H9 (cell line): Measurements from ENCODE around the gene BRD9. TPM values are rescaled to one million over a fixed set of nuclear protein-coding genes. Genes with fewer than 3 reads are reported as not detected.

Source experiments
- DNase-seq: peaks from one replicate; pipeline ENCODE4 v3.0.0-alpha.2; 2017
- H2AFZ ChIP-seq: one replicate; pipeline ENCODE4 v1.6.1; 2013; ENCODE audit warnings: mild to moderate bottlenecking, low read length, control low read depth, moderate library complexity
- H2AK5ac ChIP-seq: 2 replicates; pipeline ENCODE4 v1.6.1; 2013; ENCODE audit warnings: low read length, control low read depth, mixed read lengths; ENCODE audit not compliant: insufficient read length
- H2BK120ac ChIP-seq: one replicate; pipeline ENCODE4 v1.6.1; 2013; ENCODE audit warnings: low read depth, mild to moderate bottlenecking, low read length, control low read depth, inconsistent platforms; ENCODE audit not compliant: poor library complexity, severe bottlenecking
- H2BK12ac ChIP-seq: 2 replicates; pipeline ENCODE4 v1.6.1; 2013; ENCODE audit warnings: low read length, control low read depth, mixed read lengths, low read depth; ENCODE audit not compliant: insufficient read length
- H2BK15ac ChIP-seq: 2 replicates; pipeline ENCODE4 v1.6.1; 2013; ENCODE audit warnings: low read depth, low read length, control low read depth
- H2BK20ac ChIP-seq: one replicate; pipeline ENCODE4 v1.6.1; 2013; ENCODE audit warnings: low read depth, mild to moderate bottlenecking, low read length, control low read depth, inconsistent platforms; ENCODE audit not compliant: poor library complexity, severe bottlenecking
- H2BK5ac ChIP-seq: 2 replicates; pipeline ENCODE4 v1.6.1; 2013; ENCODE audit warnings: low read length, control low read depth, mixed read lengths; ENCODE audit not compliant: insufficient read length
- H3K14ac ChIP-seq: 2 replicates; pipeline ENCODE4 v1.6.1; 2013; ENCODE audit warnings: low read length, control low read depth; ENCODE audit not compliant: insufficient read depth
- H3K18ac ChIP-seq: 2 replicates; pipeline ENCODE4 v1.6.1; 2013; ENCODE audit warnings: low read depth, mild to moderate bottlenecking, mixed read lengths, low read length, control low read depth; ENCODE audit not compliant: insufficient read length
- H3K23ac ChIP-seq: 2 replicates; pipeline ENCODE4 v1.6.1; 2013; ENCODE audit warnings: low read length, control low read depth, mixed read lengths, low read depth; ENCODE audit not compliant: insufficient read length
- H3K23me2 ChIP-seq: 2 replicates; pipeline ENCODE4 v1.6.1; 2013; ENCODE audit warnings: low read depth, mild to moderate bottlenecking, mixed read lengths, low read length, control low read depth; ENCODE audit not compliant: insufficient read length, poor library complexity, severe bottlenecking
- H3K27ac ChIP-seq: 2 replicates; pipeline ENCODE4 v1.5.1; 2013; ENCODE audit warnings: low read length, control low read depth, mixed read lengths, low read depth; ENCODE audit not compliant: insufficient read length
- H3K27me3 ChIP-seq: 2 replicates; pipeline ENCODE4 v1.6.1; 2013; ENCODE audit warnings: low read length, control low read depth, inconsistent platforms; ENCODE audit not compliant: insufficient read depth
- H3K4ac ChIP-seq: 2 replicates; pipeline ENCODE4 v1.6.1; 2013; ENCODE audit warnings: low read depth, mild to moderate bottlenecking, control low read depth, inconsistent platforms, low read length, moderate library complexity
- H3K4me1 ChIP-seq: 2 replicates; pipeline ENCODE4 v1.6.1; 2013; ENCODE audit warnings: low read length, control low read depth, inconsistent platforms; ENCODE audit not compliant: insufficient read depth
- H3K4me2 ChIP-seq: 2 replicates; pipeline ENCODE4 v1.6.1; 2013; ENCODE audit warnings: low read length, control low read depth, mixed read lengths; ENCODE audit not compliant: insufficient read length, insufficient read depth
- H3K56ac ChIP-seq: 2 replicates; pipeline ENCODE4 v1.6.1; 2013; ENCODE audit warnings: low read depth, mild to moderate bottlenecking, mixed read lengths, low read length, control low read depth; ENCODE audit not compliant: insufficient read length
- H3K79me1 ChIP-seq: 2 replicates; pipeline ENCODE4 v1.6.1; 2013; ENCODE audit warnings: low read depth, mild to moderate bottlenecking, moderate library complexity, low read length, control low read depth, inconsistent platforms; ENCODE audit not compliant: insufficient read depth, poor library complexity, severe bottlenecking
- H3K79me2 ChIP-seq: 2 replicates; pipeline ENCODE4 v1.6.1; 2013; ENCODE audit warnings: low read length, control low read depth, inconsistent platforms; ENCODE audit not compliant: insufficient read depth
- H3K9ac ChIP-seq: 2 replicates; pipeline ENCODE4 v1.6.1; 2013; ENCODE audit warnings: low read length, control low read depth, mixed read lengths; ENCODE audit not compliant: insufficient read length; ENCODE audit errors: extremely low read depth
- H3K9me3 ChIP-seq: one replicate; pipeline ENCODE4 v1.6.1; 2013; ENCODE audit warnings: low read depth, low read length, inconsistent platforms; ENCODE audit not compliant: control insufficient read depth
- H3T11ph ChIP-seq: one replicate; pipeline ENCODE4 v1.6.1; 2013; ENCODE audit warnings: mild to moderate bottlenecking, low read length, control low read depth, inconsistent platforms
- H4K20me1 ChIP-seq: one replicate; pipeline ENCODE4 v1.6.1; 2013; ENCODE audit not compliant: control insufficient read depth, insufficient read length, insufficient read depth
- H4K5ac ChIP-seq: 2 replicates; pipeline ENCODE4 v1.6.1; 2013; ENCODE audit warnings: low read depth, mild to moderate bottlenecking, mixed read lengths, low read length, control low read depth; ENCODE audit not compliant: insufficient read length
- H4K8ac ChIP-seq: replicated peaks from 2 replicates; pipeline ENCODE4 v1.6.1; 2013; ENCODE audit warnings: low read length, control low read depth, mixed read lengths, low read depth; ENCODE audit not compliant: insufficient read length
- H4K91ac ChIP-seq: 2 replicates; pipeline ENCODE4 v1.6.1; 2013; ENCODE audit warnings: low read depth, mild to moderate bottlenecking, moderate library complexity, mixed read lengths, low read length, control low read depth; ENCODE audit not compliant: insufficient read length
- H3K27ac Mint-ChIP-seq, 3 experiments: 2 replicates in 2 of 3; 3 replicates in 1 of 3; pipeline ENCODE4 v1.8.0; 2020 to 2021; ENCODE audit warnings: mixed read lengths in 3 of 3, mild to moderate bottlenecking in 1 of 3, moderate library complexity in 1 of 3
- H3K27me3 Mint-ChIP-seq: 2 replicates; pipeline ENCODE4 v1.8.0; 2021; ENCODE audit warnings: low read depth, mild to moderate bottlenecking, moderate library complexity, mixed read lengths
- H3K36me3 Mint-ChIP-seq, 3 experiments: 2 replicates in 2 of 3; 3 replicates in 1 of 3; pipeline ENCODE4 v1.8.0; 2020 to 2021; ENCODE audit warnings: low read depth in 3 of 3, mixed read lengths in 3 of 3; ENCODE audit not compliant: insufficient read depth in 1 of 3
- H3K4me1 Mint-ChIP-seq, 2 experiments: 2 replicates each; pipeline ENCODE4 v1.8.0; 2020; ENCODE audit warnings: mixed read lengths in 2 of 2
- H3K4me3 Mint-ChIP-seq, 2 experiments: 2 replicates in 1 of 2; 3 replicates in 1 of 2; pipeline ENCODE4 v1.8.0; 2020 to 2021; ENCODE audit warnings: mild to moderate bottlenecking in 2 of 2, mixed read lengths in 2 of 2, moderate library complexity in 1 of 2
- H3K9me3 Mint-ChIP-seq, 2 experiments: 2 replicates in 1 of 2; 3 replicates in 1 of 2; pipeline ENCODE4 v1.8.0; 2020; ENCODE audit warnings: mild to moderate bottlenecking in 2 of 2, mixed read lengths in 2 of 2, moderate library complexity in 1 of 2
- WGBS: extraction: QIAGEN DNeasy Blood & Tissue Kit; methylation state at CpG from one replicate; pipeline ENCODE4 v1.1.7; 2013; ENCODE audit warnings: missing lambda C conversion rate, low lambda C conversion rate, mixed read lengths; ENCODE audit not compliant: insufficient read length; ENCODE audit errors: extremely low coverage; 5-methylcytosine and 5-hydroxymethylcytosine counted together
- total RNA-seq: library from RNA; stranded (reverse); gene quantifications from 2 replicates; pipeline ENCODE4 v1.2.1, GENCODE V29; 2021
- TF ChIP-seq, protein P1 (sequence below): fragments of 200-600 bp; sonication (generic); conservative IDR thresholded peaks from 3 replicates; pipeline ENCODE4 v1.8.0; 2021; ENCODE audit warnings: antibody characterized with exemption, mild to moderate bottlenecking

Gene BRD9
- total RNA-seq, 1 experiment from 2014 or later, result 70.5 TPM

DNA sequence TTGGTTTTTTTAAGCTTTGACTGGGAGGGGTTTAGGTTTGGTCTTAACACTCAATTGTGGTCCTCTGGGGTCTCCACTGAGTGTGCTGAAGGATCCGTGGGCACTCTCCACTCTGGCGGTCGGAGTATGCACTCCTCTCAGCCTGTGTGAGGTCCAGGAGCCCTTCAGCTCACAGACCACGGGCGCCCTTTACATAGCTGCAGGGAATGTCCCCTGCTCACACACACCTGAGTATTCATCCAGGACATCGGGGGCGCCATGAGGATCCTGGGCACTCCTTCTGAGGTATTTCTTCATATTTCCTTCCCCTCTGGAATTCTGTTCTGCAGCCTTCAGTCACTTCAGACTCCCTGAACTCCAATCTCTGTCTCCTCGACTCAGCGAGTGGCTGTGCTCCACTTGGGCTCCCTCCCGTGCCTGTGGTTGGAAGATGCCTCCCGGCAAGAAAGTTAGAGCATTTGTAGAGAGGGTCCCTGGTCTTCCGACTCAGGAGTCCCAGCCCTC, 12.6 kb upstream of the BRD9 start:
- H3K27me3 Mint-ChIP-seq, result no peaks in the 10 kb centered on the region
- Histone ChIP-seq H3K9me3 (no peaks in the 10 kb centered on the region), H2BK20ac (no peak overlapping the region), H3K79me2 (no peaks in the 10 kb centered on the region), H2BK12ac (no peak overlapping the region), H3T11ph (no peak overlapping the region), H3K4me2 (no peak overlapping the region), H3K4me1 (no peaks in the 10 kb centered on the region), H2BK15ac (no peak overlapping the region), H4K20me1 (no peaks in the 10 kb centered on the region), H3K4ac (no peak overlapping the region), H3K79me1 (no peaks in the 10 kb centered on the region), H2BK120ac (no peak overlapping the region), H2BK5ac (no peak overlapping the region), H2AFZ (no peak overlapping the region), H3K23ac (no peak overlapping the region), H4K5ac (no peak overlapping the region), H3K14ac (no peak overlapping the region), H3K27ac (no peak overlapping the region), H2AK5ac (no peak overlapping the region), H3K56ac (no peak overlapping the region), H3K9ac (no peak overlapping the region), H3K18ac (no peak overlapping the region), H4K91ac (no peak overlapping the region), H4K8ac (no peak overlapping the region), H3K27me3 (no peaks in the 10 kb centered on the region), H3K23me2 (no peaks in the 10 kb centered on the region)
- TF ChIP-seq, protein P1, sequence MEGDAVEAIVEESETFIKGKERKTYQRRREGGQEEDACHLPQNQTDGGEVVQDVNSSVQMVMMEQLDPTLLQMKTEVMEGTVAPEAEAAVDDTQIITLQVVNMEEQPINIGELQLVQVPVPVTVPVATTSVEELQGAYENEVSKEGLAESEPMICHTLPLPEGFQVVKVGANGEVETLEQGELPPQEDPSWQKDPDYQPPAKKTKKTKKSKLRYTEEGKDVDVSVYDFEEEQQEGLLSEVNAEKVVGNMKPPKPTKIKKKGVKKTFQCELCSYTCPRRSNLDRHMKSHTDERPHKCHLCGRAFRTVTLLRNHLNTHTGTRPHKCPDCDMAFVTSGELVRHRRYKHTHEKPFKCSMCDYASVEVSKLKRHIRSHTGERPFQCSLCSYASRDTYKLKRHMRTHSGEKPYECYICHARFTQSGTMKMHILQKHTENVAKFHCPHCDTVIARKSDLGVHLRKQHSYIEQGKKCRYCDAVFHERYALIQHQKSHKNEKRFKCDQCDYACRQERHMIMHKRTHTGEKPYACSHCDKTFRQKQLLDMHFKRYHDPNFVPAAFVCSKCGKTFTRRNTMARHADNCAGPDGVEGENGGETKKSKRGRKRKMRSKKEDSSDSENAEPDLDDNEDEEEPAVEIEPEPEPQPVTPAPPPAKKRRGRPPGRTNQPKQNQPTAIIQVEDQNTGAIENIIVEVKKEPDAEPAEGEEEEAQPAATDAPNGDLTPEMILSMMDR, result no peak
- H3K4me3 Mint-ChIP-seq, result no peak overlapping the region
- no peak for DNase-seq
- H3K4me1 Mint-ChIP-seq, result no peaks in the 10 kb centered on the region
- no peaks in the 10 kb centered on the region for H3K9me3 Mint-ChIP-seq
- no CpG with 5 or more reads among the region's 12 CpGs for WGBS
- H3K36me3 Mint-ChIP-seq, result peaks cover 52 to 91% (median 86%) of the 10 kb centered on the region in 3 experiments
- H3K27ac Mint-ChIP-seq, result peak overlapping the region in 1 of 3 experiments; percentile 34; a peak in 1 of 7 replicates
